ENCODE results near the gene PNPLA5.
"Not testable (repeated sequence)": the region's sequence is repeated elsewhere in the genome, so short reads cannot be mapped to it uniquely, and the experiment has no call there.

The PNPLA5 gene

GRCh38 chr22:43880541-43880991 is 11.2 kb downstream of the PNPLA5 start:
- no peak for DNase-seq

- DNase-seq: no peak
These were observed 11.8 kb downstream of the PNPLA5 start for GRCh38 chr22:43879901-43880540.

GRCh38 chr22:43878831-43879550 is 12.8 kb downstream of the PNPLA5 start:
- DNase-seq: no peak

- no peak for DNase-seq
These were observed 13.6 kb downstream of the PNPLA5 start for GRCh38 chr22:43878079-43878795.

- DNase-seq: no peak
These were observed 14.8 kb downstream of the PNPLA5 start for GRCh38 chr22:43876866-43877509.

- no peak for DNase-seq
These were observed 22.0 kb downstream of the PNPLA5 start for GRCh38 chr22:43869799-43870198.

GRCh38 chr22:43869001-43869400 is 22.8 kb downstream of the PNPLA5 start:
- DNase-seq: not testable (repeated sequence)

- peak; percentile 72 for DNase-seq
These were observed 23.8 kb downstream of the PNPLA5 start for GRCh38 chr22:43867839-43868635.

GRCh38 chr22:43862882-43863202 is 29.0 kb downstream of the PNPLA5 start:
- DNase-seq: no peak

- no peak for DNase-seq
These were observed 29.5 kb downstream of the PNPLA5 start, which contains the start of gene SULT4A1 for GRCh38 chr22:43862074-43862881. Gene SULT4A1, minus strand, starts transcription at chr22:43862513. Its CDS starts 131 bp downstream, at chr22:43862382.

GRCh38 chr22:43861529-43861928 is 30.3 kb downstream of the PNPLA5 start:
- no peak for DNase-seq

GRCh38 chr22:43860831-43861230 is 31.0 kb downstream of the PNPLA5 start:
- no peak for DNase-seq

GRCh38 chr22:43860126-43860525 is 31.7 kb downstream of the PNPLA5 start:
- DNase-seq: peak; percentile 68

- no peak for DNase-seq
These were observed 32.2 kb downstream of the PNPLA5 start for GRCh38 chr22:43859621-43860020.

GRCh38 chr22:43859176-43859575 is 32.6 kb downstream of the PNPLA5 start:
- DNase-seq: no peak

- DNase-seq: peak; percentile 51
These were observed 33.5 kb downstream of the PNPLA5 start for GRCh38 chr22:43858156-43858895.

- no peak for DNase-seq
These were observed 34.4 kb downstream of the PNPLA5 start for GRCh38 chr22:43857367-43857766.

- no peak for DNase-seq
These were observed 36.4 kb downstream of the PNPLA5 start for GRCh38 chr22:43855431-43855830.

- DNase-seq: no peak
These were observed 37.0 kb downstream of the PNPLA5 start for GRCh38 chr22:43854786-43855271.

GRCh38 chr22:43854121-43854785 is 37.6 kb downstream of the PNPLA5 start:
- DNase-seq: peak; percentile 58

Data from RPMI8226 (cell line).